MM.1S (cell line): ENCODE data around the gene MUC5B.

Source experiments
- EZH2 ChIP-seq: fragments of 300-600 bp; sonication (generic); optimal IDR thresholded peaks from 2 replicates; pipeline ENCODE3; 2017; ENCODE audit warnings: low read depth, mild to moderate bottlenecking, antibody characterized with exemption, low read length, mixed read lengths
- EZH2phosphoT487 ChIP-seq: fragments of 300-600 bp; sonication (generic); IDR thresholded peaks from 2 replicates; pipeline ENCODE4 v1.6.1; 2018; ENCODE audit warnings: antibody characterized with exemption, low read length
- TF ChIP-seq, protein P1 (sequence below): fragments of 300-600 bp; sonication (generic); IDR thresholded peaks from 2 replicates; pipeline ENCODE4 v1.5.1; 2016; ENCODE audit warnings: antibody characterized with exemption, low read length, mixed read lengths

DNA sequence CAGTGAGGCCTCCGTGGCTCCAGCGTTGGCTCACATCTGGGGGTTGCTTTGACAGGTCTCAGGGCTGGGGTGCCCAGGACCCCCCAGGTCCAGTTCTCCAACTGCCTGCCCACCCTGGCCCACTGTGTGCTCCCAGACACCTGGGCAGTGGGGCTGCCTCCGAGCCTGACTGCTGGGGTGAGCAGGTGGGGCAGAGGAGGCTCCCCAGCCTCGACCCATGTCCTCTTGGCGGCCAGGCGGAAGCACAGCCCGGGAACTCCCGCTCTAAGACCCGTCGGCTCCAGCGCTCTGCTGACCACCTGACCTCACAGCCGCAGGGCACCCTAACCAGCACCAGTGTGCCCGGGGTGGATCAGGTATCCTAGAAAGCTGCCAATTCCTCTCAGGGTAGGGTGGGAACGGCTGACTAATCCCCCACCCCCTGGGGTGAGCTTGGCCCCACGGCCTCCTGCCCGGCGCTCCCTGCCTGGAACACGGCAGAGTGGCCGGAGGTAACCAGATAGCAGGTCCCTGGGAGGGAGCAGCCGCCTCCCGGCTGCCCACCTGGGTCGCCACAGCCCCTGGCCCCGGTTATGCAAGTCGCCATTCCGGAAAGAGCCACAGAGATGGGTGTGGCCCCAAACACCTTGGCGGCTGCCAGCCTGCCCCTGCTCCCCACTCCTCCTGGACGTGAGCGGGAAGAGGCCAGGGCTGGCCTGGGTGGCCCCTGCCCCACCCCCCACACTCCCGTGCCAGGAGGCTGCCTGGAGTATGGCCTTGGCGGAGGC, 19.2 kb upstream of the MUC5B start:
- TF ChIP-seq EZH2, result no peak
- TF ChIP-seq, protein P1, sequence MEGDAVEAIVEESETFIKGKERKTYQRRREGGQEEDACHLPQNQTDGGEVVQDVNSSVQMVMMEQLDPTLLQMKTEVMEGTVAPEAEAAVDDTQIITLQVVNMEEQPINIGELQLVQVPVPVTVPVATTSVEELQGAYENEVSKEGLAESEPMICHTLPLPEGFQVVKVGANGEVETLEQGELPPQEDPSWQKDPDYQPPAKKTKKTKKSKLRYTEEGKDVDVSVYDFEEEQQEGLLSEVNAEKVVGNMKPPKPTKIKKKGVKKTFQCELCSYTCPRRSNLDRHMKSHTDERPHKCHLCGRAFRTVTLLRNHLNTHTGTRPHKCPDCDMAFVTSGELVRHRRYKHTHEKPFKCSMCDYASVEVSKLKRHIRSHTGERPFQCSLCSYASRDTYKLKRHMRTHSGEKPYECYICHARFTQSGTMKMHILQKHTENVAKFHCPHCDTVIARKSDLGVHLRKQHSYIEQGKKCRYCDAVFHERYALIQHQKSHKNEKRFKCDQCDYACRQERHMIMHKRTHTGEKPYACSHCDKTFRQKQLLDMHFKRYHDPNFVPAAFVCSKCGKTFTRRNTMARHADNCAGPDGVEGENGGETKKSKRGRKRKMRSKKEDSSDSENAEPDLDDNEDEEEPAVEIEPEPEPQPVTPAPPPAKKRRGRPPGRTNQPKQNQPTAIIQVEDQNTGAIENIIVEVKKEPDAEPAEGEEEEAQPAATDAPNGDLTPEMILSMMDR, result no peak
- no peak for TF ChIP-seq EZH2phosphoT487
